HEK293T (cell line): ENCODE data around the gene KAT6B.

Experiments used
- CTBP1 ChIP-seq: fragments of 450-650 bp; IDR thresholded peaks from 2 replicates; pipeline ENCODE4 v1.6.1; 2016; ENCODE audit warnings: borderline replicate concordance
- NFRKB ChIP-seq: fragments of 450-650 bp; IDR thresholded peaks from 2 replicates; pipeline ENCODE4 v1.6.1; 2016; ENCODE audit warnings: mild to moderate bottlenecking, moderate library complexity
- SUZ12 ChIP-seq: fragments of 450-650 bp; IDR thresholded peaks from 2 replicates; pipeline ENCODE4 v1.6.1; 2016; ENCODE audit warnings: mild to moderate bottlenecking
- TARDBP ChIP-seq: fragments of 450-650 bp; IDR thresholded peaks from 2 replicates; pipeline ENCODE4 v1.6.1; 2016

- TF ChIP-seq CTBP1 = no peak
- TF ChIP-seq NFRKB = no peak
- no peak for TF ChIP-seq SUZ12
- TF ChIP-seq TARDBP = no peak
Observed at GRCh38 chr10:74835963-74836362, 9.6 kb downstream of the KAT6B start.
